ENCODE data around the gene UTP25.

- TF ChIP-seq POLR2A (IDR thresholded peaks at IDR 0.05) (no peak), CTCF (IDR thresholded peaks at IDR 0.05) (no peak)
Observed at GRCh38 chr1:209849388-209849787, 21.6 kb downstream of the UTP25 start.
